ENCODE measurements around the gene BBX.
"Not testable (repeated sequence)": the region's sequence is repeated elsewhere in the genome, so short reads cannot be mapped to it uniquely, and the experiment has no call there.

Gene BBX

GRCh38 chr3:107560166-107560565, 37.4 kb downstream of the BBX start:
- DNase-seq (ENCODE audit: low spot score): no peak
- TF ChIP-seq CTCF (IDR thresholded peaks at IDR 0.05; ENCODE audit: extremely low read depth, missing control alignments): no peak

DNA sequence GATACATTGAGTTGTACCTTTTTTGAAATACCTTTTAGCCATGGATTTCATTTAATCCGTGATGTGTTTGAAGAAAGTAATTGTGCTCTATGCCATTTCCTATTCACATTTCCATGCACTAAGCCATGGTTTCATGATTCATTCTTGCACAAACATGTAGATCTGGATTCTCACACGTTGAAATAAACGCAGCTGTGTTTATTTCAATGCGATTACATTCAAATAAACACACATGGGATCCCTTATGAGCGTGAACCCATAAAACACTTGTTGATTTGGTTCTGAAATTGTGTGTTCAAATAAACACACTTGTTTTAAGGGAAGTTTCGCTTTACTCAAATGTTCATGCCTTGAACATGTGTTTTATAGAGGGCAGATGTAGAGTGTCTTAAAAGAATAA, 39.2 kb downstream of the BBX start:
- TF ChIP-seq CTCF (IDR thresholded peaks at IDR 0.05; ENCODE audit: extremely low read depth, missing control alignments): no peak
- no peak for DNase-seq (ENCODE audit: low spot score)

- DNase-seq (ENCODE audit: low spot score): no peak
- no peak for TF ChIP-seq CTCF (IDR thresholded peaks at IDR 0.05; ENCODE audit: extremely low read depth, missing control alignments)
Observed at GRCh38 chr3:107562969-107563529, 40.3 kb downstream of the BBX start.

- DNase-seq (ENCODE audit: low spot score): not testable (repeated sequence)
Observed at GRCh38 chr3:107565244-107565643, 42.5 kb downstream of the BBX start.

DNA sequence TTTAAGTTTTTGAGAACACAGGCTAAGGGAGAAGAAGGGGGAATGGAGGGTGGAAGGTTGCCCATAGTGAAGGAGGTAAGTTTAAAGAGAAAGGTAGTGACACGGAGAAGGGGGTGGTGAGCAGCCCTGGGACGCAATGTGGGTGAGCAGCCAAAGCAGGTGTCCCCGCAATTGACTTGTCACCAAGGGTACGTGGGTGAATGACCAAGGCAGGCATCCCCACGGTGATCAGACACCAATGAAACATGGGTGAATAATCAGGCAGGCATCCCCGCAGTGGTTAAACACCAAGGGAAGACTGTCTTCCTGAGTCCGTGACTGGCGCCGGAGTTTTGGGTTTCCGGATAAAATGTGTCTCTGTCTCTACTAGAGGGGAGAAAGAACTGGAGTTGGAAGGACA, 48.3 kb downstream of the BBX start:
- not testable (repeated sequence) for DNase-seq (ENCODE audit: low spot score)

DNA sequence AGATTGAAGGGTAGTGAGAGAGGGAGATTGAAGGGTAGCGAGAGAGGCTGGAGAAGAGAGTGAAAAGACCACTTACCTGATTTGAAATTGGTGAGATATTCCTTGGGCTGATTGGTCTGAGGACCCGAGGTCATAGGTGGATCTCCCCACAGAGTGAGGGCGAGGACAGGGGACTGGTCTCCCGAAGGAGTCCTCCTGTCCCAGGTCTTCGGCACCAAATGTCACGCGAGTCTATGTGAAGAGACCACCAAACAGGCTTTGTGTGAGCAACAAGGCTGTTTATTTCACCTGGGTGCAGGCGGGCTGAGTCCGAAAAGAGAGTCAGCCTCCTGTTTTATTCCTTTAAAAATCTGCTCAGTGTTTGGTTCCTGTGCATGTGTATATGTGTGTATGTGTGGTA, 48.7 kb downstream of the BBX start:
- not testable (repeated sequence) for DNase-seq (ENCODE audit: low spot score)

DNA sequence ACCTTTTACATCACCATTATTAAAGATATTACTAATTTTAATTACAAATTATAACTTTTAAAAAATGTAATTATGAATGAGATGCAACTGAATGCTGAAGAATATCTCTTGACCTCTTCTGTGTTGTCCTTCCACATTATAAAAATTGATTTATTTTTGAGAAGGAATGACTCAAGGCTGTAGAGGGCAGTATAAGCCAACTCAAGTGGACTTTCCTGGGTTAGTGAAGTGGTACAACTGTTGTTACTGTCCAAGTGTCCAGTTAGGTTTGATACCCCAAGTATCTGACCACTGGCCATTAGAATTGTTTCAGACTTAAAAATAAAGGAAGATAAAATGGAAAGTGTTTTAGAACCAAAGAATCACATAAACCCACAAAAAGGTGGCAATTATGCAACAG, 51.9 kb downstream of the BBX start:
- peak; percentile 33 for TF ChIP-seq CTCF (IDR thresholded peaks at IDR 0.05; ENCODE audit: extremely low read depth, missing control alignments)
- DNase-seq (ENCODE audit: low spot score): peak; percentile 21

- no peak for TF ChIP-seq CTCF (IDR thresholded peaks at IDR 0.05; ENCODE audit: extremely low read depth, missing control alignments)
- DNase-seq (ENCODE audit: low spot score): no peak
Observed at GRCh38 chr3:107578091-107578490, 55.3 kb downstream of the BBX start.

DNA sequence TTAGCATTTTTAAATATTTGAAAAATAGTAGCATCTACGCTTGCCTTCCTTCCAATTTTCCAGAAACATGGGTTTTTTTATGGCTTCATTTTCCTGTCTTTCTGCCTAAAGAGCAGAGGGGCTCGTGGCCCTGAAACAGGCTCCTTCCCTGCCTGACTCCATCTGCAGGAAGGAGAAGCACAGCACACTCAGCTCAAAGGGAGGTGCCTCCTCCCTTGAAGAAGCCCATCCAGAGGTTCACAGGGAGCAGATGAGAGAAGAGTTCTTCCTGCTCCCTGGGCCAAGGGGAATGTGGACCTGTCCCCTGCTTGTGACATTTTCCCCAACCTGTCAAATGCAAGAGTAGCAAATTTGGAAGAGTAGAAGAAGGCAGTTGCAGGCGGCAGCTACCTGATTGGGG, 55.8 kb downstream of the BBX start:
- TF ChIP-seq CTCF (IDR thresholded peaks at IDR 0.05; ENCODE audit: extremely low read depth, missing control alignments): no peak
- DNase-seq (ENCODE audit: low spot score): no peak
